SK-N-SH treated with all-trans-retinoic acid at 6 μM for 48 hours (cell line): Measurements from ENCODE around the gene PRRC2B.

Source experiments
- ATAC-seq: fragments of 200-7000 bp; cut with Tn5 transposase; 3 replicates; pipeline ENCODE4 v1.9.1; 2020; ENCODE audit warnings: mild to moderate bottlenecking, moderate library complexity
- BACH2 ChIP-seq: fragments of 250-450 bp; sonication (Bioruptor Pico); IDR thresholded peaks from 2 replicates; pipeline ENCODE4 v1.9.0; 2021; ENCODE audit warnings: mild to moderate bottlenecking, borderline replicate concordance
- CREB5 ChIP-seq: fragments of 250-450 bp; sonication (Bioruptor Pico); IDR thresholded peaks from 2 replicates; pipeline ENCODE4 v1.5.1; 2020; ENCODE audit warnings: low read depth, mild to moderate bottlenecking, moderate library complexity
- CSDC2 ChIP-seq: fragments of 250-450 bp; sonication (Bioruptor Pico); IDR thresholded peaks from 2 replicates; pipeline ENCODE4 v1.5.0; 2020; ENCODE audit warnings: mild to moderate bottlenecking, moderate library complexity
- CSRNP3 ChIP-seq: fragments of 250-450 bp; sonication (Bioruptor Pico); IDR thresholded peaks from 2 replicates; pipeline ENCODE4 v1.5.1; 2021; ENCODE audit warnings: mild to moderate bottlenecking, moderate library complexity
- ESRRG ChIP-seq: fragments of 250-450 bp; sonication (Bioruptor Pico); IDR thresholded peaks from 2 replicates; pipeline ENCODE4 v1.6.1; 2021; ENCODE audit warnings: mild to moderate bottlenecking
- OSR1 ChIP-seq: fragments of 250-450 bp; sonication (Bioruptor Pico); IDR thresholded peaks from 2 replicates; pipeline ENCODE4 v1.8.0; 2022; ENCODE audit warnings: moderate library complexity, mild to moderate bottlenecking, inconsistent platforms
- PATZ1 ChIP-seq: fragments of 250-450 bp; sonication (Bioruptor Pico); IDR thresholded peaks from 2 replicates; pipeline ENCODE4 v1.8.0; 2020; ENCODE audit warnings: mild to moderate bottlenecking, moderate library complexity, borderline replicate concordance
- POU6F1 ChIP-seq: fragments of 250-450 bp; sonication (Bioruptor Pico); IDR thresholded peaks from 2 replicates; pipeline ENCODE4 v1.8.0; 2021; ENCODE audit warnings: low read depth, mild to moderate bottlenecking, moderate library complexity, borderline replicate concordance
- PPARA ChIP-seq: fragments of 250-450 bp; sonication (Bioruptor Pico); IDR thresholded peaks from 2 replicates; pipeline ENCODE4 v1.5.0; 2020; ENCODE audit warnings: mild to moderate bottlenecking, borderline replicate concordance
- RARB ChIP-seq: fragments of 250-450 bp; sonication (Bioruptor Pico); IDR thresholded peaks from 2 replicates; pipeline ENCODE4 v1.8.0; 2021; ENCODE audit warnings: mild to moderate bottlenecking, moderate library complexity
- SNAI2 ChIP-seq: fragments of 250-450 bp; sonication (Bioruptor Pico); IDR thresholded peaks from 2 replicates; pipeline ENCODE4 v1.5.0; 2020; ENCODE audit warnings: mild to moderate bottlenecking, moderate library complexity
- TCF4 ChIP-seq: fragments of 250-450 bp; sonication (Bioruptor Pico); IDR thresholded peaks from 2 replicates; pipeline ENCODE4 v1.8.0; 2021; ENCODE audit warnings: mild to moderate bottlenecking, moderate library complexity, borderline replicate concordance
- TOX ChIP-seq: fragments of 250-450 bp; sonication (Bioruptor Pico); IDR thresholded peaks from 2 replicates; pipeline ENCODE4 v1.8.0; 2021; ENCODE audit warnings: mild to moderate bottlenecking, moderate library complexity, borderline replicate concordance
- TSHZ2 ChIP-seq: fragments of 250-450 bp; sonication (Bioruptor Pico); IDR thresholded peaks from 2 replicates; pipeline ENCODE4 v1.5.0; 2020; ENCODE audit warnings: mild to moderate bottlenecking, moderate library complexity
- ZC3H10 ChIP-seq: fragments of 250-450 bp; sonication (Bioruptor Pico); IDR thresholded peaks from 2 replicates; pipeline ENCODE4 v1.5.1; 2021; ENCODE audit warnings: mild to moderate bottlenecking, moderate library complexity
- ZFP3 ChIP-seq: fragments of 250-450 bp; sonication (Bioruptor Pico); IDR thresholded peaks from 2 replicates; pipeline ENCODE4 v1.5.0; 2020; ENCODE audit warnings: mild to moderate bottlenecking, moderate library complexity
- ZFP30 ChIP-seq: fragments of 450-650 bp; formaldehyde crosslinking; IDR thresholded peaks from 2 replicates; pipeline ENCODE4 v1.5.0; 2022; ENCODE audit warnings: mild to moderate bottlenecking, moderate library complexity
- ZNF565 ChIP-seq: fragments of 450-650 bp; formaldehyde crosslinking; conservative IDR thresholded peaks from 2 replicates; pipeline ENCODE4 v1.5.0; 2020; ENCODE audit warnings: low read depth, mild to moderate bottlenecking, moderate library complexity
- ZNF70 ChIP-seq: fragments of 450-650 bp; formaldehyde crosslinking; IDR thresholded peaks from 2 replicates; pipeline ENCODE4 v1.5.0; 2020; ENCODE audit warnings: mild to moderate bottlenecking, moderate library complexity
- ZNF8 ChIP-seq: fragments of 450-650 bp; formaldehyde crosslinking; IDR thresholded peaks from 2 replicates; pipeline ENCODE4 v1.5.0; 2020; ENCODE audit warnings: mild to moderate bottlenecking, moderate library complexity

PRRC2B gene

GRCh38 chr9:131382850-131383729 is 10.8 kb upstream of the PRRC2B start:
- peak; percentile 98 for ATAC-seq

GRCh38 chr9:131385296-131385695 is 8.6 kb upstream of the PRRC2B start:
- ATAC-seq: no peak
- TF ChIP-seq ZC3H10 (CRISPR knock-in tag) (no peak), TSHZ2 (CRISPR knock-in tag) (no peak), OSR1 (no peak), RARB (CRISPR knock-in tag) (no peak), POU6F1 (CRISPR knock-in tag) (no peak), ZFP30 (CRISPR knock-in tag) (no peak), ZNF8 (CRISPR knock-in tag) (no peak), ZNF70 (no peak), PATZ1 (no peak), CSDC2 (CRISPR knock-in tag) (no peak), CSRNP3 (no peak), SNAI2 (CRISPR knock-in tag) (no peak), ZFP3 (CRISPR knock-in tag) (no peak), CREB5 (CRISPR knock-in tag) (no peak), ZNF565 (CRISPR knock-in tag) (no peak), ESRRG (no peak), TOX (CRISPR knock-in tag) (no peak), TCF4 (CRISPR knock-in tag) (no peak), PPARA (CRISPR knock-in tag) (no peak)

More at GRCh38 chr9:131382850-131383729, 10.8 kb upstream of the PRRC2B start:
- no peak for TF ChIP-seq CSRNP3
- peak; percentile 96 for TF ChIP-seq SNAI2 (CRISPR knock-in tag)
- TF ChIP-seq, all 23 proteins: peak for 1

- TF ChIP-seq BACH2 (CRISPR knock-in tag) (no peak), ZFP30 (CRISPR knock-in tag) (no peak), TSHZ2 (CRISPR knock-in tag) (no peak), RARB (CRISPR knock-in tag) (no peak)
- ATAC-seq: no peak
Observed at GRCh38 chr9:131386281-131386680, 7.6 kb upstream of the PRRC2B start.
